ENCODE measurements around the gene ATMIN. TPM values are rescaled to one million over a fixed set of nuclear protein-coding genes. Genes with fewer than 3 reads are reported as not detected.

ATMIN gene
- total RNA-seq, 1 donor from 2014 or later = 22.0 TPM

DNA sequence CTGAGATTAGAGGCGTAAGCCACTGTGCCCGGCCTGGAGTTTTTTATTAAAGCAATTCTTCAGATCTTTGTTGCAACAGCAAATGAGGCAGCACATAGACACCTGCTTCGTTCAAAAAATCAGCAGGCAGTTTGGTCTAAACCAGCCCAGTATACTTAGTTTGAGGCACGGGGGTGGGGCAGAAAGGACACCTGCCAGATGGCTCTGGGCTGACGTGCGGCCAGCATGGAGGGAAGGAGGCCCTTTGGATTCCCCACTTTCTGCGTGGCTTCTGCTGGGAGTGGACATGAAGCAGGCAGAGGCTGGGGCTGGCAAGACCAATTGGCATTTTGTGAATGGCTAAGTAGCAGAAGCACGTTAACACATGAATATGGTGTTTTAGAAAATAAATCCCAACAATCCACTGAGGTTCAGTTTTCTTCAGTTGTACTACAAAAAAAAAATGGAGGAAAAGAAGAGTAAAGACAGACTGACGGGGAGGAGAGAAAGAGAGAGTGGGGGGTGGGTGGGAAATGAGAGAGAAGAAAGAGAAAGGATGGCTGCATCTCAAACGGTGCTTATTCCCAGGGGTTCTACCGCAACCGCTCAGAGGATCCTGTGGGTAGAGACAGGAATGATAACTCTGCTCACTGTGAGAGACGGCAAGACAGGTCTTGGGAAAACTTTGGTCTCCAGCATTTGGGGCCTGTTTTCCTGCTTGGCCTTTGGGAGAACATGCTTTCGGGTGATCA is 25.1 kb downstream of the ATMIN start:
- H3K27me3 ChIP-seq (ENCODE audit: low read depth) = no peaks in the 10 kb centered on the region
- peaks cover 4% of the 10 kb centered on the region for H3K4me1 ChIP-seq
- TF ChIP-seq, protein P1, sequence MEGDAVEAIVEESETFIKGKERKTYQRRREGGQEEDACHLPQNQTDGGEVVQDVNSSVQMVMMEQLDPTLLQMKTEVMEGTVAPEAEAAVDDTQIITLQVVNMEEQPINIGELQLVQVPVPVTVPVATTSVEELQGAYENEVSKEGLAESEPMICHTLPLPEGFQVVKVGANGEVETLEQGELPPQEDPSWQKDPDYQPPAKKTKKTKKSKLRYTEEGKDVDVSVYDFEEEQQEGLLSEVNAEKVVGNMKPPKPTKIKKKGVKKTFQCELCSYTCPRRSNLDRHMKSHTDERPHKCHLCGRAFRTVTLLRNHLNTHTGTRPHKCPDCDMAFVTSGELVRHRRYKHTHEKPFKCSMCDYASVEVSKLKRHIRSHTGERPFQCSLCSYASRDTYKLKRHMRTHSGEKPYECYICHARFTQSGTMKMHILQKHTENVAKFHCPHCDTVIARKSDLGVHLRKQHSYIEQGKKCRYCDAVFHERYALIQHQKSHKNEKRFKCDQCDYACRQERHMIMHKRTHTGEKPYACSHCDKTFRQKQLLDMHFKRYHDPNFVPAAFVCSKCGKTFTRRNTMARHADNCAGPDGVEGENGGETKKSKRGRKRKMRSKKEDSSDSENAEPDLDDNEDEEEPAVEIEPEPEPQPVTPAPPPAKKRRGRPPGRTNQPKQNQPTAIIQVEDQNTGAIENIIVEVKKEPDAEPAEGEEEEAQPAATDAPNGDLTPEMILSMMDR (IDR thresholded peaks at IDR 0.05; ENCODE audit: borderline replicate concordance) = no peak
- H3K36me3 ChIP-seq = no peaks in the 10 kb centered on the region
- H3K4me3 ChIP-seq = no peak overlapping the region
- no peak overlapping the region for H3K27ac ChIP-seq (replicated peaks)
- intact Hi-C loops (cut with micrococcal nuclease) = no loop called here
- H3K9me3 ChIP-seq (replicated peaks) = no peaks in the 10 kb centered on the region
- no peak for DNase-seq

DNA sequence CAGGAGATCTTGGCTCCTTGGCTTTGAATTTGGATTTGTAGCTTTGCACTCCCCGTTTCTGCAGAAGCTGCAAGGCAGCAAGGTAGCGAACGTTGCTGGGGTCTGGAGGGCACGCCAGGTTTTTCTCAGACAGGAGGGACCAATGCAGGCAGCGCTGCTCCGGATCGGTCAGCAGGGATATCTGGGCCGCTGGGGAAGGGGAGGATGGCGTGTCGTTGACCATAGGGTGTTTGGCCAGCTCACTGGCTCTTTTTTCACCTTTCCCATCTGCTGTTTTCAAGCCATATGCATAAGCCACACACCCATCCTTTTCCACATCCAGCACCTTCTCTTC is 25.6 kb downstream of the ATMIN start:
- Histone ChIP-seq H3K27ac (replicated peaks) (no peak overlapping the region), H3K4me3 (no peak overlapping the region), H3K4me1 (peaks cover 4% of the 10 kb centered on the region), H3K36me3 (no peaks in the 10 kb centered on the region), H3K27me3 (ENCODE audit: low read depth) (no peaks in the 10 kb centered on the region), H3K9me3 (replicated peaks) (no peaks in the 10 kb centered on the region)
- TF ChIP-seq, protein P1 (IDR thresholded peaks at IDR 0.05; ENCODE audit: borderline replicate concordance) = no peak
- intact Hi-C loops (cut with micrococcal nuclease) = no loop called here
- DNase-seq = no peak

GRCh38 chr16:81061871-81062608 is 26.4 kb downstream of the ATMIN start:
- intact Hi-C loops (cut with micrococcal nuclease) = no loop called here
- TF ChIP-seq, protein P1 (IDR thresholded peaks at IDR 0.05; ENCODE audit: borderline replicate concordance) = no peak
- Histone ChIP-seq H3K27ac (replicated peaks) (no peak overlapping the region), H3K4me1 (peaks cover 4% of the 10 kb centered on the region), H3K36me3 (no peaks in the 10 kb centered on the region), H3K27me3 (ENCODE audit: low read depth) (no peaks in the 10 kb centered on the region), H3K4me3 (no peak overlapping the region), H3K9me3 (replicated peaks) (no peaks in the 10 kb centered on the region)
- no peak for DNase-seq

DNA sequence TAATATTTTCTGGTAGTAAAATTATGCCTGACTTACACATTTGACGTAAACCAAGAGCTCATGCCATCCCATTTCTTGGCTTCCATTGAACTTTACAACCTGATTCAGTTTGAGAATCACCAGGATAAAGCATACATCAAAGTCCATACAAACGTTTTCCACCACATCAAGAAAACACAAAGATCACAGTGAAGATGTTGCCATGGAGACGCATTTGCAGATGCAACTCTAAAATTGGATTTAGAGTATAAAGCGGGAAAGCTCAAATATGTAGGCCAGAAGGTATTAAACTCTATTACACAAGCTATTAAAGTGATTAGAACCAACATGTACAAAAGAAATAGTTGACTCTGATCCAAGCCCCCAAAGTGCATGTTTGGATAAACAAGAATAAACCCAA is 31.0 kb downstream of the ATMIN start:
- TF ChIP-seq, protein P1 (IDR thresholded peaks at IDR 0.05; ENCODE audit: borderline replicate concordance) = no peak

DNA sequence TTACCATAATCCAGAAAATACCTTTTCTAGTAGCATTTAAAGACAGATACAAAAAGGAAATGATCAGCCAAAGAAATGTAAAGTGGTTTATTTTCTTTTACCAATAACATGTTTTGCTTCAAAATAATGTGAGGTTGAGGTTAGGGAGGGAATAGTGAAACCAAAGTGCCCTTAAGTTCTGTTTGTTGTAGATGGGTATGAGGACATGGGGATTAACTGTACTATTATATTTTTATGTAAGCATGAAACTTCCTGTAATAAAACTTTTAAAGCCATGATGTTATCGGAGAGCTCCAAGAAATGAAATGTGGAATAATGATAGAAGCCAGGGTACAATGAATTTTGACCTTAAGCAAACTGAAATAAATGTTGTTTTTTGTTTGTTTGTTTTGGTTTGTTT is 31.5 kb downstream of the ATMIN start:
- DNase-seq = no peak
- H3K27me3 ChIP-seq (ENCODE audit: low read depth) = no peaks in the 10 kb centered on the region
- H3K9me3 ChIP-seq (replicated peaks) = peaks cover 3% of the 10 kb centered on the region
- H3K36me3 ChIP-seq = no peaks in the 10 kb centered on the region
- intact Hi-C loops (cut with micrococcal nuclease) = no loop called here
- H3K27ac ChIP-seq (replicated peaks) = no peak overlapping the region
- H3K4me1 ChIP-seq = peaks cover 11% of the 10 kb centered on the region
- TF ChIP-seq, protein P1 (IDR thresholded peaks at IDR 0.05; ENCODE audit: borderline replicate concordance) = no peak
- no peak overlapping the region for H3K4me3 ChIP-seq

More for the DNA sequence above, 31.0 kb downstream of the ATMIN start:
- DNase-seq = no peak
- Histone ChIP-seq H3K27me3 (ENCODE audit: low read depth) (no peaks in the 10 kb centered on the region), H3K4me3 (no peak overlapping the region), H3K36me3 (no peaks in the 10 kb centered on the region), H3K4me1 (peaks cover 10% of the 10 kb centered on the region), H3K9me3 (replicated peaks) (peaks cover 3% of the 10 kb centered on the region), H3K27ac (replicated peaks) (no peak overlapping the region)
- intact Hi-C loops (cut with micrococcal nuclease) = no loop called here

Measured in left ventricle myocardium inferior (tissue), 1 donor.